ENCODE measurements around the gene HOXB5.

Gene HOXB5

DNA sequence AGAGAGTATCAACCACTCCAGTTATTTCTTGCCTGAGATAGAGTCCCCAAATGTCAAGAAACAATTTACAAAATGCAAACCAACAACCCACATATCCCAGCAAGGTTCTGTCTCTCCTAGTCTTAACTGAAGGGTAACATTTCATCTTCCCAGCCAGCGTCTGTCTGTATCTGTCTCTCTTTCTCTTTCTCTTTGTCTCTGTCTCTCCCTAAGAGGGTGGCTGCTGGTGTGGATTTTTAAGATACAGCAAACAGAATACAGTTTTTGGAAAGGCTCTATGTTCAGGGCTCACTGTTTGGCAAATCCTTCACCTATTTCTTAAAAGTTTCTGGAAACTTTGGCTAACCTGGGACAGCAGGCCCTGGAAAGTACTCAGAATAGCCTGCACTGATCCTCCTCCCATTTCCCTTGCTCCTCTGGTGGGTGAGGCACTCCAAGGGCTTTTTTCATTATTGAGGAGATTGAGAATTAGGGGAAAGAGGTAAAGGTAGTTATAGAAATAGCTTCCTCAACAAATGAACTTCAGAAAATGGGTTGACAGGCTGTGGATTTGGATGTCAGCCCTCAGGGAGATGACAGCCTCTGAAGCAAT, 21.7 kb downstream of the HOXB5 start:
- no peak for DNase-seq (ENCODE audit: low read depth)

DNA sequence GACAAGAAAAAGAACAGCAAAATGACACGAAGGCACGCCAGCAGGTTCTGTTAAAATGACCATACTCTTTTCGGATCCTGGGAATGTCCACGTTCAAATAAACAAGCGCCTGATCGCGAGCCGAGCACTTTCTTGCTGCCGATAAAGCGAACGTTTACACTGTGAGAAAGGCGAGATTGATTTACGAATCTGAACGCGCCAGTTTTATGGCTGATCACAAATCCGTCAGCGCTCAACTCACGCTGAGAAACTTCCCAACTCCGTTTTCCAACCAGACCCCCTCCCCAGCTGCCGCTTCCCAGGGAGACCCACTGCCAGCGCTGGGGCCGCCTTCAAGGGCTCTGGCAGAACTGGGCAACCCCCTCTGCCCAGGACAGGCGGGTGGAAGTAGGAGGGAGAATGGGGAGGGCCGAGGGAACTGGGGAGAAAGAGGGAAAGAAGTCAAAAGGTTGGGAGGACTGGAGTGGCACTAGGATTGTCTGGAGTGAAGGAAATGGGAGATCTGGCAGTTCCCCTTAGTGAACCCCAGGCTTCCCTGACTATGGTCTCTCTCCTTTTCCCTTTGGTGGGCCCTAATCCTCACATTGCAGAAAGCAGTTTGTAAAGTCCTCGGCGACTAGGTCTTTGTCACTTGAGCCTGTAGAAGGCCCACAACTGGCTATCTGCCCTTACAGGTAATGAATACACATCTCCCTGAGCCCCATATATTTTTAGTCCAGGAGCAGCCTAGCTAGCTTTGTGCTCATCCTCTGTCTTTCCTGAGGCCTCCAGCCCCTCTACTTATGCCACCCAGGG, 22.4 kb downstream of the HOXB5 start:
- no peak for DNase-seq (ENCODE audit: low read depth)

DNA sequence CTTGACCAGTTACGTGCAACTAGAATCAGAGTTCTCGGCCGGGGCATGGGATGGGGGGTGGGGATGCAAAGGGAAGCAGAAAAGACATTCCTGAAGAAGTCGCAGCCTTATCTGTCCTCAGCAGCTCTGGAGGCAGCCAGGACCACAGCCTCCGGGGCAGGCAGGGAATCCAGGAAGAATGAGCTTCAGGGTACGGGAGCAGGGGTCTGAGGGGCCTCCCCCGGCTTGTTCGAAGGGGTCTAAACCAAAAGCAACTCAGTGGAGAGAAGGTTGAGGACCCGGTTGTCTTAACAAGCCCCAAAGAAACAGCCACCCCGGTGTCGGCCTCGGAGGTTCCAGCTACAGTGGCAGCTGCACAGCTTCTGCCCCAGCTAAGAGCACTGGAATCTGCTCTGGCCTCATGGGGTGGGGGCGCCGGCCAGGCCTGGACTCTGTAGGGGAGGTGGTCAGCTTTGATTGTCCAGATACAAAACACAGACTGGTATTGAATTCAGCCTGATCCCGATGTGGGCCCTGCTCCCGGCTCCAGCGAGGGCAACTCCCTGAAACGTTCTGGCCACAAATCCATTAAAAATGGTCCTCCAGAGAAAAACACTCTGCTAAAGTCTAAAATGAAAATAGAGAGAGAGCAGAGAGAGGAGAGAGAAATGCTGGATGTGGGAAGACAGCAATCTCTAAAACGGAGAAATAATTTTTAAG, 23.1 kb downstream of the HOXB5 start:
- no peak for DNase-seq (ENCODE audit: low read depth)

DNA sequence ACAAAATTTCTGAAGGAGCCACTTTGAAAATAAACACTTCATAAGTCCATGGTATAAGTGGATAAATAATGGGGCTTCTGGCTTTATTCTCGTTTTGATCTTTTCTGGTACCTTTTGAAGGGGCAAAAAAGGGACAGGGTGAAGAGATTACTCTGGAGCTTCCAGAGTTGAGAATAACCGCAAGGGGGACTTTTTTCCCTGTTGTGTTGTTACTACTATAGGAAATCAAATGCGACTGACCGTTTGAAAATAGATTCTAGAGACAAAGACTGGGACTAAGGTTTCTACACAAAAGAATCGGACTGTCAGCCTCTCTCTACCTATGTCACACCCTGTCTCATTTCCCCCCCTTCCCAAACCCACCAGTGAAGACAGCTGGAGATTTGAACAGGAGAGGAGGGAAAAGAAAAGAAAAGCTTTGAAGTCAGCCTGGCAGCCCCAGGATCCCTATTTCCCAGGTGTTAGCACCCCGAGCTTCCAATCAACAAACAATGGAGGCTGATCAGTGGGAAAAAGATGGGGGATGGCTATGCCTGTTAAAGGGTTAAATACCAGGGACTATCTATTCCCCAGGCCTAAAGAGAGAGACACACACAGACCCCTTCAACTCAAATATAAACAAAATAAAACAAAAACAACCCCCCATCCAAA, 23.8 kb downstream of the HOXB5 start:
- no peak for DNase-seq (ENCODE audit: low read depth)

DNA sequence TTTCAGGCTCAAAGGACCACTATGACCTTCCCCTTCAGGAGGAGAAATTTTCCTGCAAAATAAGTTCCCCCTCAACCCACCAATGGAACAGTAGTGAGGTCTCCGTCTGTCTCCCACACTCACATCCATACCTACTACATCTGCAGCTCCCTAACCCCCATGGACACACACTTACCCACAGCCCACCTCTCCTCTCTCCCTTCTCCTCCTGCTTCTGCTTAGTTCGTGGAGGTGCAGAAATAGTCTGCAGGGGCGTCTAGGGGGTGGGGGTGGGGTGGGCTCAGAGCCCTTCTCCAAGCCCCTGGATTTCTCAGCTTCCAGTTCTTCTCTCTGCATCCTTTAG, 24.4 kb downstream of the HOXB5 start:
- DNase-seq (ENCODE audit: low read depth): no peak

DNA sequence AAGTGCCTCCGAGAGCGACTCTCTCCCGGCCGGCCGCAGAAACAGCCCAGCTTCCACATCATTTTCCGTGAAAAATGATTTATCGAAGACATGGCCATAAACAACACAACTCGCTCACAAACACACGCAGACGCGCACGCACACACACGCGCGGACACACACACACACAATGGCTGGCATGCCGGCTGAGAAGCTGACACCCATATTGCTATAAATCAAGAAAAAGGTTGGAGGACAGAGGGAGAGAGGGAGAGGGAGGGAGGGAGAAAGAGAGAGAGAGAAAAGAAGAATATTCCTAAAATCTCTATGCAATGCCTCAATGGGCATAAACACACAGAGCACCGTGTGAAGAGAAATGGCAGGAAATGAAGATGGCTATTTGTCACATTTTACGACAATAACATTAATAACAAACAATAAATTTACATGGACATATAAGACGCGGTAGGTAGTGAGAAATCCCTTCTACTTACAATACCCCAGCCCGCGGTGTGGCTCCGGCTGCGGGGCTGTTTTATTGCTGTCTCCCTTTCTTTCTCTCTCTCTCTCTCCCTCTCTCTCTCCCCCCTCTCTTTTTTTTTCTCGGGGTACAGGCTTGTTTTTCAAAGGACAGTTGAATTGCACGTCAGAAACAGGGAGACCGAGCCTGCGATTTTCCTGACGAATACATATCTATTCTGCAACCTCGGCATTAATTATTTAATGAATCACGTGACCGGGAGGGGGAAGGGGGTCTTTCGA, 24.9 kb downstream of the HOXB5 start:
- no peak for DNase-seq (ENCODE audit: low read depth)

DNA sequence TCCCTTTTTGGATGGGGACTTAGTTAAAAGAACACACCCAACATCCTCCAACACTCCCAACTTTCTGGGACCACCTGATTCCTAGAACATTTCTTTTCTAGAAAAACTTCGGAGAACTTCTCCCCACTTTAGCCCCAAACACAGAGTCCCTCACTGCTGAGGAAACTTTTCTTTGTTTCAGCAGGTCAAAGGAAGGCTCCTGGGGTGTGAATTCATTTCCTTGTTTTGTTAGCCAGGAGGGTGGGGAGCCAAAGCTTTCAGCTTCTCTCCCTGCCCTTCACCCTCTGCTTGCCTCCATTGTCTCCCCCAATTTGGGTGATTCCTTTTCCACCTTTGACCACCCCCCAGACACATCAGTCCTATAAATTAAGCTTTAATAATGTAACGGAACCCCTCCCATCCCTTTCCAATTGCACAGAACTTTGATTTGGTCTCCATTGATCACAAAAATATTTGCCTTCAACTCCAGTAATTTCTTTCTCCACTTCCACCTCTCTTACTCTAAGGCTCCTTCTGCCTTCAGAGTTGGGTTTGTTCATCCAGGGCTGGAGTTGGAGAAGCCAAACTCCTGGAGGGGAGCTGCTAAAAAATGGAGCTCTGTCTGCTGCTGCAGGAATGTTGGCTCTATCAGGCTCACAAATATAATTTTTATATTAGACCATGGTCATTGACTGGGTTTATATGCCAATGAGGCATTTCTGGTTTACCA, 25.8 kb downstream of the HOXB5 start:
- no peak for DNase-seq (ENCODE audit: low read depth)

DNA sequence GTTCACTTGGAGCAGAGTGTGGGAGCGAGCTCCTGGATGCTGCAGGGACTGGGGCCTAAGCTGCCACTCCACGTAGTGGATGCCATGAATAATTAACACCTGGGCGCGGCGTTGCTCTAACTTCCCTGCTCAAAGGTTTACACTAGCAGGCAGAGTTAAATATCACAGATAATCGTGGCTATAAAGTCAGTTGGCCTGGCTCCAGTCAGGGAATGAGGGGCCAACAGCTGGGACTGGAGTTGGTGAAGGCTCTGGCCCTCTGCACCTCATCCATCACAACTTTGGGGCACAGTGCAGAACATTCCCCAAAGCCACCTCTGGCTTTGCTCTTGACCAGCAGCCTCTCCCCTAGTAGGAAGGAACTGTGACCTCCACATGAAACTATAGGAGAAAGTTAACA, 26.4 kb downstream of the HOXB5 start:
- DNase-seq (ENCODE audit: low read depth): no peak

DNA sequence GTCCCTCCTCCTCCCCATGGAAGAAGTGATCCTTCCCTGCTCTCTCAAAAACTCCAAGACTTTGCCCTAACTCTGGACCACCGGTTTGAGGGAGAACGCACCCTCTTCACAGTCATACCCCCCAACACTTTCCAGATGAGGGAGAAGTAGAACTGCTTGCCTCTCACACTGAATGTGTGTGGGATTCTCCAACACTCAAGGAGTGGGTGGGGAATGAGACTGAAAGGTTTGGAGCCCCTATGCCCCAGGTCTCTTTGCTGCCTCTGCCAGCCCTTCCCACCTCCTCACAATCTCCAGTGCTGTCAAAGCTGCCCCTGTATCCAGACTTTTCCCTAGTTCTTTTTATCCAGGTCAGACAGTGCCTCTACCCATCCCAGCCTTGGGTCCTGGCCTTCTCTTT, 26.9 kb downstream of the HOXB5 start:
- no peak for DNase-seq (ENCODE audit: low read depth)

DNA sequence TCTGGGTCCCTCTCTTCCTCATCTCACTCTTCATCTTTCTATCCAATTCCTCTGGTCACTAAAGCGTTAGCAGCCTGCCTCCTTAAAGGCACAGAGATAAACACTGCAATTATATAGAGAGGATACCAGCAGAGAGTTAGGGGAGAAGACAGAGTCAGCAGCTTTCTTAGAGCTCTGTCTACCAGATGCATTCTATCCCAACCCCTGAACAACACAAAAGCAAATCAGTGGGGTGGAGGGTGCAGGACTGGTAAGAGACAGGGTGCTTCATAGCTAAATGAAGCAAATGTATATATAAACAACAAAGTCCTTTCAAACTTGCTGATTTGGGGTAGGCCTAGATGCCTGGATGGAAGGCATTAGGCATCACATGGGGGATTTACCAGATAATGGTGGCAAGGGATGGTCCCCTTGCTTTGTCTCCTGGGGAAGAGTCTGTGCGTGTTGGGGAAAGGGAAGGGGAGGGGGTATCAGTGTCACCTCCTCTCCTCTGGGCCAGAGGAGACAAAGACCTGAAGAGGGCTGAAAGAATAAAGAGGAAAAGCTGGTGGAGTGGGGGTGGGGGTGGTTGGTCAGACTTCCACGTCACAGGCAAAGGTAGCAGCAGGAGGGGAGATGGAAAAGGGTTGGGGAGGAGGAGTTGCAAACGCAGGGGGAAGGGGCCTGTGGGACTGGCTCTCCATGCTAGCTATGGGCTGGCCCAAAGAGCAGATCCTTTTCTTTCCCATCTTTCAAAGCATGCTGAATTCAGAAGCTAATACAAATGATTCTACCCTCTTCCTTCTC, 27.5 kb downstream of the HOXB5 start:
- DNase-seq (ENCODE audit: low read depth): no peak

DNA sequence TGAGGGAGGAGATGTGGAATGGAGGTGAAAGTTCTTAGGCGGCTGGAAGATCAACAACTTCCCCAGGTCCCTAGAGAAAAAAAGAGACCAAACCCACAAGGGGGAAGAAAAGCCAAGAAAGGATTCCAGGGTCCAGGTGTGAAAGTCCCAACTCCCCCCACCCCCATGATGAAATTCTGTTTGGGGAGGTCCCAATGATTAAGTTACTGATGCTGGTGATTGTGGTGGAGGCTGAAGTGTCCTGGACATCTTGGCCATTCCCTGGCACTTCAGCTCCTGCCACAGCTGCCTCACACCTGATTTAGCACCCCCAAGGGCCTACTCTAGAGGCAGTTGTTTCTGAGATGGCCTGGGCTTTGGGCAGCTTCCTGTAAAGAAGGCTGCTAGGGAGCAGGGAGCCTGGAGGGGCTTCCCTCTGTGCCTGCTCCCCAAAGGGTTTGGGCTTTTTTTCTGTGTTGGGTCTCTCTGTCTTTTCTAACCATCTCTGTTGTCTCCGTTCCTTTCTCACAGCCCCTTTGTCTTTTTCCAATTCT, 28.5 kb downstream of the HOXB5 start:
- DNase-seq (ENCODE audit: low read depth): no peak

DNA sequence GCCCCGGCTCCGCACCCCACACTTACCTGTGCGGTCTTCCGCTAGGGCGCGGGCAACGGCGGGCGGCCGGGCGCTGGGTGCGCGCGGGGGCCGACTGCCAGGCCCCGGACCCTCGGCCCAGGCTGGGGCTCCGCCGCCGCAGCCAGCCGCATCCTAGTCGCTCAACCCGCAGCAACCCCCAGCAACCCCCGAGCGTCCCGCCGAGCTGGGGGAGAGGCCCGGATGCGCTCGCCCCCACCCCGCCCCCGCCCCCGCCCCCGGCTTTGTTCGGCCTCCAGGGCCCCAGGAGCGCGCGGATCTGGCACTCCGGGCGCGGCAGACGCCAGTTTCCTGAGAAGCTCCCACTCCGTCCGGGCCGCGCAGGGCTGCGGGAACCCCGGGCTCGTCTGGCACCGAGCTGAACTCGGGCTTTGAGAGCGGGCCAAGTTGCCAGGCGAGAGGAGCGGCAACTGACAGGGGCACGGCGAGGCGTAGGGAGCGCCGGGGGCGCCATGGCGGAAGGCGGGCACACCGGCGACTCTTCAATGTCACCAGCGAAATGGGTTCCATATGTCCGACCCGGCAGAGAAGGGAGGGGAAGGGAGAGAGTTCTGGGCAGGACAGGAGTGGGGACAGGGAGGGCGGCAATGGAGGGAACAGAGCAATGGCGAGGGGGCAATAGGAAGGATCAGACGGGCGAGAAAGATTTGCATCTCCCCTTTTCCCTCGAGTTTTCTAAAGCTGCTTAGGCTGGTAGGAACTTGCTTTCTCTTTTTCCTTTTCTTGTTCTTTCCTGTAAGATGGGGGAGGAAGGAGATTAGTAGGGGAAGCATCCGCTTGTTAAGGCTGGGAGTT, 29.2 kb downstream of the HOXB5 start:
- DNase-seq (ENCODE audit: low read depth): no peak

DNA sequence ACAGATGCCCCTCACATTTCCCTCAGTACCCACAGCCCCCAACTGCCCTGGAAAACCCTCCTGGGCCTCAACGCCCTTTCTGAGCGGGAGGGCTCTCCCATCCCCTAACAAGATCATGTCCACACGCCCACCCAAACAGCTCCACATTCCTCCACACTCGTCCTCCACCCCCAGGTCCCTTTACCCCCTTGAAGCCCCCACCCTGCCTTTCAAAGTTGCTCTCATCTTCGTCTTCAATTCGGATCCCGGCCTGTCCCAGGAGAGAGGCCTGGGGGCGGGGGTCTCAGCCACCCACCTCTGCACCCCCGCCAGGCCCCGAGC, 29.8 kb downstream of the HOXB5 start:
- DNase-seq (ENCODE audit: low read depth): no peak

DNA sequence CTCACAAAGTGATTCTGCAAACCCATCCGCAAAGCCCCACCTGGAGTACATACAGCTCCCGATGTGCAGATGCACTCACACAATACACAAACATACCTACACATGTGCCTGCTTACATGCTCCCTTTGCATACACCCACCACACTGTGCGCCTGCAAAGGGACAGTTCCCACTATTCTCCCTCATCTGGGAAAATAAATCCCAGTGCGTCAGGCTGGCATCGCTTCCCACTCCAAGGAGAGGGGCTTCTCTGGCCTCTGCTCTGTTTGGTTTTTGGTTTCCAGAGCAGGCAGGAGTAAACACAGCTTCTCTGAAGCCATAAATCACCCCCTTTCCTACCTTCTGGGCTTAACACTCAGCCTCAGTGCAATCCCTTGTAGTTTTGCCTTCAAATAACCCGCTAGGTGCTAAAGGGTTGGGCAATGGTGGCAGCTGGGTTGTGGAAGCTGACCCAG, 30.2 kb downstream of the HOXB5 start:
- no peak for DNase-seq (ENCODE audit: low read depth)

DNA sequence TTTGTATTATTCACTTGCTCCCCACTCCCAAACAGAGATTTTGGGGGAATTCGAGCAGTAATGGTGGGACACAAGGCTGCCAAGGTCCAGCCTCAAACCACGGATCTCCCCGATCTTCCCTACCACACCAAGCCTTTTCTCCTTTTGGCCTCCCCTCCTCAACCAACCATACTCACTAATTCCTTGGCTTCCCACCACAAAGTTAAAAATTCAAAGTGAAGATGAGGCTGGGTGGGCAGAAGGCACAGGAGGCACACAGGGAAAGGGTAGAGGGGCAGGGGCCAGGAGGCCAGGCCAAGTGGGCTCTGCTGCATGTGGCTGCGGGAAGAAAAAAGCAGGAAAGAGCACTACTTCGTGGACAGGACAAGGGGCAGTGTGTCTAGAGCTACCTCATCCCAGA, 30.6 kb downstream of the HOXB5 start:
- no peak for DNase-seq (ENCODE audit: low read depth)

DNA sequence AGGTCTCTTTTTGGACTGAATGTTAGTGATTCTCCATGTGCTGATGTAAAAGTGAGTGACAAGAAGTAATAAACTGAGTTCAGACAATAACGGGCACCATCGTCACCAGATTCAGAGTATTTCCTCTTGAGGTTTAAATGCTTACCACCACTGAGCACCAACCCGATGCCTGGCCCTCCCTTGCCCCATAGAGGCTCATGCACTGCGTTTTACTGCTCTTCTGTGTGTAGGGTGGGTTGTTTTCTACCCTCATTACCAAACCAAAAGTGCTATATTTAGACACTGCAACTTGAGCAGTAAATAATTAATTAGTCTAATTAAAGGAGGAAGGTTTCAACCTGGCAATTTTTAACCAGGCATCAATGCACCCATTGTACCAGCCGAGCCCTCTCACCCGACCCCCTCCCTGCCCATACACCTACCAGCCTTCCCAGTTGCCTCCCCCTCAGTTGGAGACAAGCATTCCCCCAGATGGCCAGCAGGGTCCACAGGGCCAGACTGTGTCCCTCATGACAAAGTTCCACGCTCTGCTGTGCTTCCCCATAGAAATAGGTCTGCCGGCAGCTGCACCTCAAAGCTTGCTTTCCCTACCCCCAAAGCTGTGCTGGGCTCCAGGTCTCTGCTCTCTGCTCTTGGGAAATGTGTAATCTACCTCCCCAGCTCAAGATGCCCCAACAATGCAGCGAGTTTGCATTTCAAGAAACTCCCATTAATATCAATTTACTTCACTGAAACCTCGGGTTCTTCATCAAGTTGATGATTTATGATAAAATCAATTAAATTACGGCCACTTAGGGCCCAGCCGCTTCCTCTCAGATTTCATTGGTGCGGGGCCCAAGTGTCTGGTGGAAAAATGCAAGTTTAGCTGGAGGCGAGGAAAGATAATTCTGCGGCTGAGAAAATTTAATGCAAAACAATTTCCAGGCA, 31.4 kb downstream of the HOXB5 start:
- DNase-seq (ENCODE audit: low read depth): no peak

DNA sequence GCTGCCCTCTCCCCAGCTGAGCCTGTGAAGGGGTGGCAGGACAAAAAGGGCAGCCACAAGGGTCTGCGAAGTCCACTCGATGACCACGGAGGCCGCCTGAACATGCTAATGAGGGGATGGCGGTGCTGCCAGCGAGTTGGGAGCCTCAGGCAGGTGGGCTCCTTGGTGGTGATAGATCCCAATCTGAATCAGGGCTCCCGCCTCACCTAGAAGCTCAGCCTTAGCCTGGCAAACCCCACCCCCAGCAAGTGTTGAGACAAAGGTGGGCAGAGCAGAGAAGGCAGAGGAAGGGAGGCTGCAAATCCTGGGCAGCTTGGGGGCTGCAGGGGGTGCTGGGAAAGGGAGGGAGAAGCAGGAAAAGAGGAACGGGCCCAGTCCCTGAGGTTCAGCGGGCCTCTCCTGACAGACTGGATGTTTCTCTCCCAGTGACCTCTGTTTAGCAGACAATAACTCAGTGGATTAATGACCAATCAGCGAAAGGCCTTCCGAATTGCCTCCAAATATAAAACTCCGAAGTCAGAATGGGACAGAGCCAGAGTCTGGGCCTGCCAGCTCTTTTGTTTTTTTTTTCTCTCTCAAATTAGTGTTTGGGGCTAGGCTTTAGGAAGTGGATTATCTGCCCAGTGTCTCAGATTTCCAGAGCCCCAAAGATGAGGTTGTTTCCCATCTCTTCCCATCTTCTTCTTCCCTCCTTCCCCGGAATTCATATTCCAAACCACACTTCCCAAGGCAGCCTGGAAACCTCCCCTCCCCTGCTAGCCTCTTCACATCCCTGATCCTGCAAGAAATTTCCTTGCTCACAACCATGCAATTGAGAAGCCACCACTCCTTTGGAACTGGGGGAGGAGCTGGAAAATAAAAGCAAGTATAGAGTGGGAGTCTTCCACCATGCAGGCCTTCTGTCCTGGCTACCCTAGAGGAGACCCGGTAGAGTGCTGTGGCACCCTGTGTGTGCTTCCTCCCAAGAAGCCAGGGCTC, 33.5 kb downstream of the HOXB5 start:
- no peak for DNase-seq (ENCODE audit: low read depth)

All from activated T-cell treated with anti-CD3 and anti-CD28 coated beads for 24 hours (primary cell).